Measurements from ENCODE around the gene KIF5C. TPM values are rescaled to one million over a fixed set of nuclear protein-coding genes. Genes with fewer than 3 reads are reported as not detected.

KIF5C gene
- total RNA-seq, 4 donors from 2014 or later, result 0.77 to 11.0 (median 1.9) TPM

- H3K27me3 ChIP-seq, result no peaks in the 10 kb centered on the region
- H3K9me3 ChIP-seq, result no peaks in the 10 kb centered on the region
- no peak for DNase-seq
- H3K36me3 ChIP-seq, result no peaks in the 10 kb centered on the region
- no peak overlapping the region for H3K27ac ChIP-seq
- H3K4me1 ChIP-seq, result no peaks in the 10 kb centered on the region
- no peak overlapping the region for H3K4me3 ChIP-seq
- intact Hi-C loops (cut with DNase I; ENCODE audit: low total_unique reads), result no loop called here
- no peak for TF ChIP-seq CTCF (IDR thresholded peaks at IDR 0.05)
- TF ChIP-seq POLR2A (IDR thresholded peaks at IDR 0.05), result no peak
These were observed 38.0 kb downstream of the KIF5C start for GRCh38 chr2:148913061-148913460.

GRCh38 chr2:148913492-148913891 lies 38.5 kb downstream of the KIF5C start:
- Histone ChIP-seq H3K9me3 (no peaks in the 10 kb centered on the region), H3K4me1 (no peaks in the 10 kb centered on the region), H3K36me3 (no peaks in the 10 kb centered on the region), H3K4me3 (no peak overlapping the region), H3K27ac (no peak overlapping the region), H3K27me3 (no peaks in the 10 kb centered on the region)
- intact Hi-C loops (cut with DNase I; ENCODE audit: low total_unique reads), result no loop called here
- DNase-seq, result no peak
- TF ChIP-seq CTCF (IDR thresholded peaks at IDR 0.05), result no peak
- no peak for TF ChIP-seq POLR2A (IDR thresholded peaks at IDR 0.05)

- Histone ChIP-seq H3K9me3 (no peaks in the 10 kb centered on the region), H3K27me3 (no peaks in the 10 kb centered on the region), H3K4me1 (no peaks in the 10 kb centered on the region), H3K36me3 (no peaks in the 10 kb centered on the region), H3K4me3 (no peak overlapping the region), H3K27ac (no peak overlapping the region)
- intact Hi-C loops (cut with DNase I; ENCODE audit: low total_unique reads), result no loop called here
- TF ChIP-seq POLR2A (IDR thresholded peaks at IDR 0.05) (no peak), CTCF (IDR thresholded peaks at IDR 0.05) (no peak)
- DNase-seq, result no peak
These were observed 39.4 kb downstream of the KIF5C start for GRCh38 chr2:148914463-148914862.

- H3K27me3 ChIP-seq, result no peaks in the 10 kb centered on the region
- no peak for DNase-seq
- no peaks in the 10 kb centered on the region for H3K4me1 ChIP-seq
- intact Hi-C loops (cut with DNase I; ENCODE audit: low total_unique reads), result no loop called here
- H3K4me3 ChIP-seq, result no peak overlapping the region
- no peak overlapping the region for H3K27ac ChIP-seq
- H3K9me3 ChIP-seq, result no peaks in the 10 kb centered on the region
- TF ChIP-seq CTCF (IDR thresholded peaks at IDR 0.05) (no peak), POLR2A (IDR thresholded peaks at IDR 0.05) (no peak)
- H3K36me3 ChIP-seq, result no peaks in the 10 kb centered on the region
These were observed 42.4 kb downstream of the KIF5C start for GRCh38 chr2:148917431-148917830.

- DNase-seq, result no peak
These were observed 43.5 kb downstream of the KIF5C start for GRCh38 chr2:148918554-148918953.

More at GRCh38 chr2:148918554-148918953, 43.5 kb downstream of the KIF5C start:
- H3K27ac ChIP-seq, result no peak overlapping the region
- no peaks in the 10 kb centered on the region for H3K27me3 ChIP-seq
- no peaks in the 10 kb centered on the region for H3K4me1 ChIP-seq
- TF ChIP-seq CTCF (IDR thresholded peaks at IDR 0.05) (no peak), POLR2A (IDR thresholded peaks at IDR 0.05) (no peak)
- no peak overlapping the region for H3K4me3 ChIP-seq
- H3K36me3 ChIP-seq, result no peaks in the 10 kb centered on the region
- intact Hi-C loops (cut with DNase I; ENCODE audit: low total_unique reads), result no loop called here
- no peaks in the 10 kb centered on the region for H3K9me3 ChIP-seq
